Measurements from ENCODE around the gene GGTLC2.

GGTLC2 gene

GRCh38 chr22:22687638-22688500, 43.5 kb downstream of the GGTLC2 start:
- Histone ChIP-seq H3K4me1 (ENCODE audit: insufficient read depth, low read length, severe bottlenecking) (peaks cover 84% of the 10 kb centered on the region), H4K20me1 (ENCODE audit: insufficient read depth, low read length) (no peaks in the 10 kb centered on the region), H2AFZ (ENCODE audit: low read length) (no peak overlapping the region), H3K9me3 (ENCODE audit: low read length) (no peaks in the 10 kb centered on the region), H3K4me3 (ENCODE audit: low read depth, low read length, poor library complexity, severe bottlenecking) (no peak overlapping the region), H3F3A (ENCODE audit: insufficient read depth, low read length) (peaks cover 7% of the 10 kb centered on the region; the same call in 1 of the 2 replicates), H3K9ac (ENCODE audit: low read length) (peak overlapping the region; percentile 61), H3K79me2 (ENCODE audit: insufficient read depth, low read length) (no peaks in the 10 kb centered on the region), H3K27ac (ENCODE audit: low read depth, low read length, poor library complexity, severe bottlenecking) (peak overlapping the region; percentile 99), H3K36me3 (ENCODE audit: insufficient read depth, low read length) (no peaks in the 10 kb centered on the region), H3K4me2 (ENCODE audit: low read length) (peak overlapping the region; percentile 30; the same call in 1 of the 2 replicates), H3K27me3 (ENCODE audit: insufficient read depth, low read length) (no peaks in the 10 kb centered on the region), H3K9me2 (ENCODE audit: low read depth, low read length) (no peaks in the 10 kb centered on the region)
- peak; percentile 78 for TF ChIP-seq CTCF (IDR thresholded peaks at IDR 0.05; ENCODE audit: low read length)
- no peak for TF ChIP-seq EZH2 (IDR thresholded peaks at IDR 0.05; ENCODE audit: borderline replicate concordance, low read length)

- H2AFZ ChIP-seq (ENCODE audit: low read length), result no peak overlapping the region
- H3K4me3 ChIP-seq (ENCODE audit: low read depth, low read length, poor library complexity, severe bottlenecking), result no peak overlapping the region
- H3K9me3 ChIP-seq (ENCODE audit: low read length), result no peaks in the 10 kb centered on the region
- no peak overlapping the region; the same call in 1 of the 2 replicates for H3K4me2 ChIP-seq (ENCODE audit: low read length)
- H3F3A ChIP-seq (ENCODE audit: insufficient read depth, low read length), result peaks cover 7% of the 10 kb centered on the region; the same call in 1 of the 2 replicates
- no peaks in the 10 kb centered on the region for H3K79me2 ChIP-seq (ENCODE audit: insufficient read depth, low read length)
- peaks cover 90% of the 10 kb centered on the region for H3K4me1 ChIP-seq (ENCODE audit: insufficient read depth, low read length, severe bottlenecking)
- H3K9ac ChIP-seq (ENCODE audit: low read length), result peak overlapping the region; percentile 74; the same call in 1 of the 2 replicates
- H3K27me3 ChIP-seq (ENCODE audit: insufficient read depth, low read length), result no peaks in the 10 kb centered on the region
- TF ChIP-seq CTCF (IDR thresholded peaks at IDR 0.05; ENCODE audit: low read length), result no peak
- no peak for TF ChIP-seq EZH2 (IDR thresholded peaks at IDR 0.05; ENCODE audit: borderline replicate concordance, low read length)
- no peaks in the 10 kb centered on the region for H3K9me2 ChIP-seq (ENCODE audit: low read depth, low read length)
- H3K27ac ChIP-seq (ENCODE audit: low read depth, low read length, poor library complexity, severe bottlenecking), result peak overlapping the region; percentile 99
- H3K36me3 ChIP-seq (ENCODE audit: insufficient read depth, low read length), result no peaks in the 10 kb centered on the region
- no peaks in the 10 kb centered on the region for H4K20me1 ChIP-seq (ENCODE audit: insufficient read depth, low read length)
These were observed 45.4 kb downstream of the GGTLC2 start for GRCh38 chr22:22689621-22690345.

GRCh38 chr22:22691055-22691454, 46.6 kb downstream of the GGTLC2 start:
- Histone ChIP-seq H3K4me2 (ENCODE audit: low read length) (peak overlapping the region; percentile 50; the same call in 1 of the 2 replicates), H3K9me3 (ENCODE audit: low read length) (no peaks in the 10 kb centered on the region), H3K27me3 (ENCODE audit: insufficient read depth, low read length) (no peaks in the 10 kb centered on the region), H3K4me1 (ENCODE audit: insufficient read depth, low read length, severe bottlenecking) (peaks cover 90% of the 10 kb centered on the region), H3K27ac (ENCODE audit: low read depth, low read length, poor library complexity, severe bottlenecking) (peak overlapping the region; percentile 99), H3K36me3 (ENCODE audit: insufficient read depth, low read length) (no peaks in the 10 kb centered on the region), H2AFZ (ENCODE audit: low read length) (no peak overlapping the region), H3K4me3 (ENCODE audit: low read depth, low read length, poor library complexity, severe bottlenecking) (no peak overlapping the region), H4K20me1 (ENCODE audit: insufficient read depth, low read length) (no peaks in the 10 kb centered on the region), H3K79me2 (ENCODE audit: insufficient read depth, low read length) (no peaks in the 10 kb centered on the region), H3F3A (ENCODE audit: insufficient read depth, low read length) (peaks cover 7% of the 10 kb centered on the region; the same call in 1 of the 2 replicates), H3K9me2 (ENCODE audit: low read depth, low read length) (no peaks in the 10 kb centered on the region), H3K9ac (ENCODE audit: low read length) (peak overlapping the region; percentile 74)
- no peak for TF ChIP-seq CTCF (IDR thresholded peaks at IDR 0.05; ENCODE audit: low read length)
- no peak for TF ChIP-seq EZH2 (IDR thresholded peaks at IDR 0.05; ENCODE audit: borderline replicate concordance, low read length)
